NB4 (cell line): ENCODE results near the gene RSRC1.

Experiments used
- POLR2A ChIP-seq: IDR thresholded peaks from 2 replicates; pipeline ENCODE4 v1.6.1; 2011; ENCODE audit warnings: mild to moderate bottlenecking; ENCODE audit not compliant: insufficient read length; ENCODE audit errors: extremely low read depth
- TF ChIP-seq, protein P1 (sequence below): IDR thresholded peaks from one replicate; pipeline ENCODE4 v1.5.1; 2012; ENCODE audit warnings: low read depth, low read length

GRCh38 chr3:158540066-158540465 is 430.2 kb downstream of the RSRC1 start:
- TF ChIP-seq, protein P1, sequence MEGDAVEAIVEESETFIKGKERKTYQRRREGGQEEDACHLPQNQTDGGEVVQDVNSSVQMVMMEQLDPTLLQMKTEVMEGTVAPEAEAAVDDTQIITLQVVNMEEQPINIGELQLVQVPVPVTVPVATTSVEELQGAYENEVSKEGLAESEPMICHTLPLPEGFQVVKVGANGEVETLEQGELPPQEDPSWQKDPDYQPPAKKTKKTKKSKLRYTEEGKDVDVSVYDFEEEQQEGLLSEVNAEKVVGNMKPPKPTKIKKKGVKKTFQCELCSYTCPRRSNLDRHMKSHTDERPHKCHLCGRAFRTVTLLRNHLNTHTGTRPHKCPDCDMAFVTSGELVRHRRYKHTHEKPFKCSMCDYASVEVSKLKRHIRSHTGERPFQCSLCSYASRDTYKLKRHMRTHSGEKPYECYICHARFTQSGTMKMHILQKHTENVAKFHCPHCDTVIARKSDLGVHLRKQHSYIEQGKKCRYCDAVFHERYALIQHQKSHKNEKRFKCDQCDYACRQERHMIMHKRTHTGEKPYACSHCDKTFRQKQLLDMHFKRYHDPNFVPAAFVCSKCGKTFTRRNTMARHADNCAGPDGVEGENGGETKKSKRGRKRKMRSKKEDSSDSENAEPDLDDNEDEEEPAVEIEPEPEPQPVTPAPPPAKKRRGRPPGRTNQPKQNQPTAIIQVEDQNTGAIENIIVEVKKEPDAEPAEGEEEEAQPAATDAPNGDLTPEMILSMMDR: no peak
- no peak for TF ChIP-seq POLR2A
